ENCODE results near the gene HGF.

The HGF gene

DNA sequence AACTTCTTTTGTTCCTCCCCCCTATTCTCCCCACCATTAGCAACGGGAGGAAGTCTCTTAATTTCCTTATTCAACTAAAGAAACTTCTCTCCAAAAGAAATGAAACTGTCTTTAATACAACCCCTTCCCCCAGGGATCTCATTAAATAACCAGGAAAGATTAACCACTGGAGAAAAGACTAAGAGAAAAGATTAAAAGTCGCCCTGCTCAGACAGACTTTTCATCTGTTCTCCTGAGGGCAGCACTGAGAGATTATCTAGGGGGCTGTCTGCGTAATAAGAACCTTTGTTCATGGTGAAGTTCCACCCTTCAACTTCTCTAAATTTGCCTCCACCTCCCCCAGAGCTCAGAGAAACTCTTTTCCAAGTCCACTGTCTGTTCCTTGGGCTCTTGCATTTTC, 105.5 kb downstream of the HGF start:
- DNase-seq (ENCODE audit: low spot score in 2 of 2), result no peak
- no peak overlapping the region for H3K27ac Mint-ChIP-seq (ENCODE audit: low read depth)
- H3K4me1 Mint-ChIP-seq, result no peaks in the 10 kb centered on the region
- no peaks in the 10 kb centered on the region for H3K27me3 Mint-ChIP-seq
- H3K4me3 Mint-ChIP-seq, result no peak overlapping the region
- no peaks in the 10 kb centered on the region for H3K36me3 Mint-ChIP-seq (ENCODE audit: insufficient read depth)
- no peak for ATAC-seq (replicated peaks; ENCODE audit: extremely low read depth, poor library complexity, severe bottlenecking)
- H3K9me3 Mint-ChIP-seq, result peaks cover 28% of the 10 kb centered on the region

- no peak for DNase-seq (ENCODE audit: low spot score in 2 of 2)
- Mint-ChIP-seq H3K27ac (ENCODE audit: low read depth) (no peak overlapping the region), H3K4me1 (no peaks in the 10 kb centered on the region), H3K9me3 (peaks cover 25% of the 10 kb centered on the region), H3K27me3 (no peaks in the 10 kb centered on the region), H3K36me3 (ENCODE audit: insufficient read depth) (no peaks in the 10 kb centered on the region), H3K4me3 (no peak overlapping the region)
- ATAC-seq (replicated peaks; ENCODE audit: extremely low read depth, poor library complexity, severe bottlenecking), result no peak
Observed at GRCh38 chr7:81662531-81662930, 107.3 kb downstream of the HGF start.

GRCh38 chr7:81659697-81660395, 110.0 kb downstream of the HGF start:
- no peak for ATAC-seq (replicated peaks; ENCODE audit: extremely low read depth, poor library complexity, severe bottlenecking)

GRCh38 chr7:81657551-81657950, 112.3 kb downstream of the HGF start:
- H3K27ac Mint-ChIP-seq (ENCODE audit: low read depth), result no peak overlapping the region
- no peaks in the 10 kb centered on the region for H3K4me1 Mint-ChIP-seq
- H3K27me3 Mint-ChIP-seq, result no peaks in the 10 kb centered on the region
- H3K9me3 Mint-ChIP-seq, result peaks cover 27% of the 10 kb centered on the region
- ATAC-seq (replicated peaks; ENCODE audit: extremely low read depth, poor library complexity, severe bottlenecking), result no peak
- no peaks in the 10 kb centered on the region for H3K36me3 Mint-ChIP-seq (ENCODE audit: insufficient read depth)
- DNase-seq (ENCODE audit: low spot score in 2 of 2), result no peak
- no peak overlapping the region for H3K4me3 Mint-ChIP-seq

More at GRCh38 chr7:81659697-81660395, 110.0 kb downstream of the HGF start:
- H3K27me3 Mint-ChIP-seq, result no peaks in the 10 kb centered on the region
- no peaks in the 10 kb centered on the region for H3K36me3 Mint-ChIP-seq (ENCODE audit: insufficient read depth)
- no peaks in the 10 kb centered on the region for H3K4me1 Mint-ChIP-seq
- peaks cover 33% of the 10 kb centered on the region for H3K9me3 Mint-ChIP-seq
- no peak overlapping the region for H3K27ac Mint-ChIP-seq (ENCODE audit: low read depth)
- H3K4me3 Mint-ChIP-seq, result no peak overlapping the region
- no peak for DNase-seq (ENCODE audit: low spot score in 2 of 2)

- DNase-seq (ENCODE audit: low spot score in 2 of 2) (no peak), ATAC-seq (replicated peaks; ENCODE audit: extremely low read depth, poor library complexity, severe bottlenecking) (no peak)
- H3K4me1 Mint-ChIP-seq, result no peaks in the 10 kb centered on the region
- no peak overlapping the region for H3K27ac Mint-ChIP-seq (ENCODE audit: low read depth)
- H3K36me3 Mint-ChIP-seq (ENCODE audit: insufficient read depth), result no peaks in the 10 kb centered on the region
- H3K27me3 Mint-ChIP-seq, result no peaks in the 10 kb centered on the region
- peaks cover 25% of the 10 kb centered on the region for H3K9me3 Mint-ChIP-seq
- H3K4me3 Mint-ChIP-seq, result no peak overlapping the region
Observed at GRCh38 chr7:81655271-81655670, 114.6 kb downstream of the HGF start.

GRCh38 chr7:81652225-81652624, 117.6 kb downstream of the HGF start:
- ATAC-seq (replicated peaks; ENCODE audit: extremely low read depth, poor library complexity, severe bottlenecking), result no peak
- H3K27ac Mint-ChIP-seq (ENCODE audit: low read depth), result no peak overlapping the region
- H3K27me3 Mint-ChIP-seq, result no peaks in the 10 kb centered on the region
- H3K36me3 Mint-ChIP-seq (ENCODE audit: insufficient read depth), result no peaks in the 10 kb centered on the region
- H3K4me3 Mint-ChIP-seq, result no peak overlapping the region
- peaks cover 21% of the 10 kb centered on the region for H3K9me3 Mint-ChIP-seq
- DNase-seq (ENCODE audit: low spot score in 2 of 2), result no peak
- no peaks in the 10 kb centered on the region for H3K4me1 Mint-ChIP-seq

Measured in central memory CD8-positive, alpha-beta T cell (primary cell).